ENCODE results near the gene JPH3.
"Not testable (repeated sequence)": the region's sequence is repeated elsewhere in the genome, so short reads cannot be mapped to it uniquely, and the experiment has no call there.

Gene JPH3

GRCh38 chr16:87575027-87575804, 27.1 kb upstream of the JPH3 start:
- no peak for DNase-seq

GRCh38 chr16:87576171-87576570, 26.1 kb upstream of the JPH3 start:
- no peak for DNase-seq

- not testable (repeated sequence) for DNase-seq
These were observed 24.0 kb upstream of the JPH3 start for GRCh38 chr16:87578142-87578930.

GRCh38 chr16:87579691-87580090, 22.6 kb upstream of the JPH3 start:
- DNase-seq, result no peak

- no peak for DNase-seq
These were observed 21.4 kb upstream of the JPH3 start for GRCh38 chr16:87580855-87581261.

- DNase-seq, result no peak
These were observed 20.5 kb upstream of the JPH3 start for GRCh38 chr16:87581857-87582215.

GRCh38 chr16:87582216-87582965, 19.9 kb upstream of the JPH3 start:
- no peak for DNase-seq

- no peak for DNase-seq
These were observed 19.4 kb upstream of the JPH3 start for GRCh38 chr16:87582966-87583325.

GRCh38 chr16:87583453-87584131, 18.7 kb upstream of the JPH3 start:
- no peak for DNase-seq

- no peak for DNase-seq
These were observed 18.0 kb upstream of the JPH3 start for GRCh38 chr16:87584271-87584670.

- DNase-seq, result no peak
These were observed 17.3 kb upstream of the JPH3 start for GRCh38 chr16:87584975-87585374.

GRCh38 chr16:87585442-87586200, 16.7 kb upstream of the JPH3 start:
- no peak for DNase-seq

- DNase-seq, result no peak
These were observed 16.0 kb upstream of the JPH3 start for GRCh38 chr16:87586201-87586782.

- DNase-seq, result no peak
These were observed 14.7 kb upstream of the JPH3 start for GRCh38 chr16:87587636-87588035.

GRCh38 chr16:87592018-87592712, 10.1 kb upstream of the JPH3 start:
- DNase-seq, result no peak

GRCh38 chr16:87593710-87594258, 8.5 kb upstream of the JPH3 start:
- no peak for DNase-seq

- DNase-seq, result no peak
These were observed 6.6 kb upstream of the JPH3 start for GRCh38 chr16:87595712-87596111.

GRCh38 chr16:87597324-87597830, 4.9 kb upstream of the JPH3 start:
- DNase-seq, result no peak

GRCh38 chr16:87598431-87598830, 3.9 kb upstream of the JPH3 start:
- DNase-seq, result no peak

- no peak for DNase-seq
These were observed 2.1 kb upstream of the JPH3 start for GRCh38 chr16:87600246-87600645.

All from NCI-H1930 (cell line).